IMR-90 (cell line): ENCODE measurements around the gene CSTB. TPM values are rescaled to one million over a fixed set of nuclear protein-coding genes. Genes with fewer than 3 reads are reported as not detected.
A peak's percentile ranks its signal among the peaks of the same experiment; 100 is the strongest.

Source experiments
- ATAC-seq: fragments of 200-7000 bp; cut with Tn5 transposase; 2 replicates; pipeline ENCODE4 v1.9.1; 2020; ENCODE audit warnings: low read depth, mild to moderate bottlenecking, moderate library complexity
- BruUV-seq: library from RNA; stranded (reverse); fragments of 400-500 nt; replicated peaks from 2 replicates; lab custom pipeline; 2021; lab: Mats Ljungman, UMichigan
- CTCF ChIA-PET: fragments of 300-600 bp; formaldehyde crosslinking; extraction: SDS; loops from one replicate; lab custom pipeline; 2021; ENCODE audit warnings: antibody characterized with exemption; lab: Yijun Ruan, JAX
- POLR2A ChIA-PET: fragments of 300-600 bp; sonication (Branson Sonifier 250); formaldehyde crosslinking; loops from one replicate; lab custom pipeline; 2022; ENCODE audit warnings: antibody characterized with exemption; ENCODE audit not compliant: unreplicated experiment; lab: Charles Lee
- DNase-seq: peaks from one replicate; pipeline ENCODE4 v3.0.0; 2013
- H2AFZ ChIP-seq: replicated peaks from 2 replicates; pipeline ENCODE3; 2013; ENCODE audit warnings: low read length, mild to moderate bottlenecking; ENCODE audit not compliant: poor library complexity
- H2AK5ac ChIP-seq: 2 replicates; pipeline ENCODE4 v1.6.1; 2013; ENCODE audit warnings: low read depth, low read length, inconsistent platforms
- H2AK9ac ChIP-seq: replicated peaks from 2 replicates; pipeline ENCODE3; 2013; ENCODE audit warnings: mild to moderate bottlenecking, low read depth, low read length, moderate library complexity; ENCODE audit not compliant: poor library complexity
- H2BK120ac ChIP-seq: 2 replicates; pipeline ENCODE4 v1.6.1; 2013; ENCODE audit warnings: low read depth, low read length, inconsistent platforms
- H2BK15ac ChIP-seq: 3 replicates; pipeline ENCODE4 v1.6.1; 2013; ENCODE audit warnings: low read depth, low read length, inconsistent platforms
- H2BK20ac ChIP-seq: 2 replicates; pipeline ENCODE4 v1.6.1; 2013; ENCODE audit warnings: low read depth, mild to moderate bottlenecking, inconsistent platforms, low read length, moderate library complexity
- H2BK5ac ChIP-seq: 2 replicates; pipeline ENCODE4 v1.6.1; 2013; ENCODE audit warnings: mild to moderate bottlenecking, low read depth, low read length, inconsistent platforms; ENCODE audit not compliant: poor library complexity, severe bottlenecking
- H3K14ac ChIP-seq: replicated peaks from 2 replicates; pipeline ENCODE4 v1.6.1; 2013; ENCODE audit warnings: low read depth, low read length, inconsistent platforms
- H3K18ac ChIP-seq: 2 replicates; pipeline ENCODE4 v1.6.1; 2013; ENCODE audit warnings: low read depth, low read length, control low read depth
- H3K23ac ChIP-seq: 2 replicates; pipeline ENCODE4 v1.6.1; 2013; ENCODE audit warnings: low read depth, low read length, inconsistent platforms
- H3K27ac ChIP-seq: 2 replicates; pipeline ENCODE4 v1.5.1; 2013; ENCODE audit warnings: mild to moderate bottlenecking, control low read depth, low read length; ENCODE audit not compliant: insufficient read depth
- H3K27me3 ChIP-seq: 2 replicates; pipeline ENCODE4 v1.6.1; 2013; ENCODE audit warnings: low read length; ENCODE audit not compliant: control insufficient read depth, insufficient read depth
- H3K36me3 ChIP-seq: 2 replicates; pipeline ENCODE4 v1.6.1; 2013; ENCODE audit warnings: low read length, mixed read lengths; ENCODE audit not compliant: control insufficient read depth, insufficient read depth
- H3K4ac ChIP-seq: 2 replicates; pipeline ENCODE4 v1.6.1; 2013; ENCODE audit warnings: low read depth, low read length, inconsistent platforms
- H3K4me1 ChIP-seq: 2 replicates; pipeline ENCODE4 v1.6.1; 2013; ENCODE audit warnings: low read length, mixed read lengths; ENCODE audit not compliant: control insufficient read depth, insufficient read depth
- H3K4me2 ChIP-seq: 2 replicates; pipeline ENCODE4 v1.6.1; 2013; ENCODE audit warnings: low read depth, mild to moderate bottlenecking, control low read depth, low read length, moderate library complexity
- H3K4me3 ChIP-seq: 2 replicates; pipeline ENCODE4 v1.5.1; 2013; ENCODE audit warnings: low read depth, mild to moderate bottlenecking, control low read depth, low read length, moderate library complexity; ENCODE audit not compliant: insufficient read depth
- H3K56ac ChIP-seq: 2 replicates; pipeline ENCODE4 v1.6.1; 2013; ENCODE audit warnings: low read length, inconsistent platforms; ENCODE audit not compliant: insufficient read depth; ENCODE audit errors: extremely low read depth
- H3K79me1 ChIP-seq, 2 experiments: 2 replicates each; pipeline ENCODE4 v1.6.1; 2013; ENCODE audit warnings: low read length in 2 of 2, inconsistent platforms in 1 of 2, low read depth in 1 of 2
- H3K9ac ChIP-seq: 2 replicates; pipeline ENCODE4 v1.6.1; 2013; ENCODE audit warnings: low read depth, low read length, control low read depth
- H3K9me1 ChIP-seq: 2 replicates; pipeline ENCODE4 v1.6.1; 2013; ENCODE audit warnings: low read length, inconsistent platforms; ENCODE audit not compliant: insufficient read depth
- H3K9me3 ChIP-seq: 2 replicates; pipeline ENCODE4 v1.6.1; 2013; ENCODE audit warnings: low read length; ENCODE audit not compliant: control insufficient read depth, insufficient read depth
- H4K20me1 ChIP-seq: 2 replicates; pipeline ENCODE4 v1.6.1; 2013; ENCODE audit warnings: low read length, inconsistent platforms; ENCODE audit not compliant: insufficient read depth
- H4K5ac ChIP-seq: 2 replicates; pipeline ENCODE4 v1.6.1; 2013; ENCODE audit warnings: mild to moderate bottlenecking, low read depth, low read length, control low read depth
- H4K8ac ChIP-seq, 2 experiments: 2 replicates each; pipeline ENCODE4 v1.6.1; 2013; ENCODE audit warnings: low read depth in 2 of 2, low read length in 2 of 2, control low read depth in 1 of 2, inconsistent platforms in 1 of 2
- H4K91ac ChIP-seq: 2 replicates; pipeline ENCODE4 v1.6.1; 2013; ENCODE audit warnings: low read depth, low read length, inconsistent platforms; ENCODE audit not compliant: insufficient read depth
- BHLHE40 ChIP-seq: fragments of 150-350 bp; IDR thresholded peaks from 2 replicates; pipeline ENCODE4 v1.6.1; 2016; ENCODE audit warnings: mild to moderate bottlenecking, low read depth, low read length
- CEBPB ChIP-seq: IDR thresholded peaks from 2 replicates; pipeline ENCODE4 v1.6.1; 2012; ENCODE audit warnings: low read depth, low read length, improper control_type of control experiment
- CHD1 ChIP-seq: IDR thresholded peaks from 2 replicates; pipeline ENCODE4 v1.6.1; 2012; ENCODE audit warnings: low read depth, low read length, improper control_type of control experiment
- FOS ChIP-seq: fragments of 150-350 bp; IDR thresholded peaks from 2 replicates; pipeline ENCODE4 v1.6.1; 2016; ENCODE audit warnings: low read depth, low read length
- MAFK ChIP-seq: IDR thresholded peaks from 2 replicates; pipeline ENCODE4 v1.6.1; 2012; ENCODE audit warnings: low read depth, low read length, improper control_type of control experiment
- MAZ ChIP-seq: IDR thresholded peaks from 2 replicates; pipeline ENCODE4 v1.6.1; 2012; ENCODE audit warnings: low read depth, mild to moderate bottlenecking, low read length, improper control_type of control experiment, moderate library complexity, borderline replicate concordance
- MXI1 ChIP-seq: IDR thresholded peaks from 2 replicates; pipeline ENCODE4 v1.6.1; 2012; ENCODE audit warnings: low read depth, mild to moderate bottlenecking, low read length, moderate library complexity, borderline replicate concordance
- NFE2L2 ChIP-seq: fragments of 150-350 bp; IDR thresholded peaks from 2 replicates; pipeline ENCODE4 v1.6.1; 2016; ENCODE audit warnings: low read depth, mild to moderate bottlenecking, low read length
- POLR2A ChIP-seq: IDR thresholded peaks from 2 replicates; pipeline ENCODE4 v1.6.1; 2012; ENCODE audit warnings: mild to moderate bottlenecking, low read depth, low read length
- RAD21 ChIP-seq: IDR thresholded peaks from 2 replicates; pipeline ENCODE4 v1.6.1; 2012; ENCODE audit warnings: low read length, improper control_type of control experiment
- RCOR1 ChIP-seq: IDR thresholded peaks from 2 replicates; pipeline ENCODE4 v1.6.1; 2012; ENCODE audit warnings: mild to moderate bottlenecking, low read length, improper control_type of control experiment; ENCODE audit not compliant: insufficient replicate concordance
- RFX5 ChIP-seq: IDR thresholded peaks from 2 replicates; pipeline ENCODE4 v1.8.0; 2012; ENCODE audit warnings: low read depth, mild to moderate bottlenecking, low read length, moderate library complexity
- SMC3 ChIP-seq: fragments of 150-350 bp; IDR thresholded peaks from 2 replicates; pipeline ENCODE4 v1.6.1; 2016; ENCODE audit warnings: low read depth, mild to moderate bottlenecking, antibody characterized with exemption, low read length, moderate library complexity
- WGBS, 2 experiments: methylation state at CpG; one replicate each; pipeline versions ENCODE4 v1.1.5 to v1.1.7; 2013; ENCODE audit warnings: missing lambda C conversion rate in 2 of 2; ENCODE audit not compliant: insufficient read length in 1 of 2; ENCODE audit errors: extremely low coverage in 2 of 2; 5-methylcytosine and 5-hydroxymethylcytosine counted together
- dilution Hi-C: fragments of 300-500 bp; cut with HindIII; formaldehyde crosslinking; loops from one replicate; pipeline ENCODE4 v1.14.3; 2018; ENCODE audit warnings: low sequenced_read_pairs; ENCODE audit not compliant: unreplicated experiment
- in situ Hi-C: fragments of 300-500 bp; cut with MboI; formaldehyde crosslinking; loops from 3 replicates; pipeline ENCODE4 v1.14.3; 2019; ENCODE audit warnings: low sequenced_read_pairs, inconsistent platforms, mixed read lengths
- intact Hi-C: fragments of 100-400 bp; cut with micrococcal nuclease; formaldehyde crosslinking; loops from 2 replicates; pipeline ENCODE4 v1.10.0; 2022
- polyA plus RNA-seq, 3 experiments: library from polyadenylated mRNA; depleted of rRNA; stranded (reverse); fragments of >200 nt; gene quantifications; 2 replicates each; pipeline ENCODE4 v1.2.3, GENCODE V29; 2012; ENCODE audit warnings: low replicate concordance in 1 of 3
- total RNA-seq: library from RNA; depleted of rRNA; stranded (reverse); fragments of >200 nt; gene quantifications from 2 replicates; pipeline ENCODE4 v1.2.3, GENCODE V29; 2012
- TF ChIP-seq, protein P1 (sequence below): conservative IDR thresholded peaks from 2 replicates; pipeline ENCODE4 v1.5.1; 2012; ENCODE audit warnings: mild to moderate bottlenecking, low read depth, low read length, improper control_type of control experiment
- TF ChIP-seq, protein P2 (sequence below): fragments of 150-350 bp; IDR thresholded peaks from 2 replicates; pipeline ENCODE4 v1.6.1; 2016; ENCODE audit warnings: low read depth, mild to moderate bottlenecking, low read length, moderate library complexity, borderline replicate concordance
- TF ChIP-seq, protein P3 (sequence below): fragments of 150-350 bp; IDR thresholded peaks from 2 replicates; pipeline ENCODE4 v1.6.1; 2017; ENCODE audit warnings: mild to moderate bottlenecking, antibody characterized with exemption, low read length, low read depth

The CSTB gene
- total and polyA plus RNA-seq, 2 of the 4 experiments (the other 2 are of a cell fraction) = 6.1 to 71.7 TPM

DNA sequence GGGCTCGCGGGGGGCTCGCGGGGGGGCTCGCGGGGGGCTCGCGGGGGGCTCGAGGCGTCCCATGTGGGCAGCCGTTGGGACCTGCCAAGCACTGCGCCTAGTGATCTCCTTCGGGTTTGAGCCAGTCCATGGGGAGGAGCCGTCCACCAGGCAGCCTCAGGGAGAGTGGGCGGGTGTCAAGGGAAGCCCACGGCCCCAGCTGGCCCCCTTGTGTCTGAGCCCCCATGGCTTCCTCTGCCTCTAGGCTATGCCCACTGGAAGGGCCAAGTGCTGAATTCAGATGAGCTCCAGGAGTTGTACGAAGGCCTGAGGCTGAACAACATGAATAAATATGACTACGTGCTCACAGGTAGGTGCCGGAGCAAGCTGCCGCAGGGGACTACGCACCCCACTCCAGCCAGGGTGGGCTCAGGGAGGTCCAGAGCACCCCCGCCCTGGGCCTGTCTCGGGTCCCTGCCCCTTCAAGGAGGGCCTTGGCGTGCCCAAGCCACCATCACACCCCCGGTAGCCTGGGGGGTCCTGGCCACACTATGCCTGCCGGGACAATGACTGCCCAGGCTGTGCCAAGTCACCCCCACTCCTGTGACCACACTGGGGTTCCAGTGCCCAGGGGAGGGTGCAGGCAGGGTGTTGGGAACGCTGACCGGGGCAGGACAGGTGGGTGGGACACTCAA is 34.5 kb downstream of the CSTB start:
- H3K18ac ChIP-seq = no peak overlapping the region
- H3K23ac ChIP-seq = no peak overlapping the region
- no peak overlapping the region for H3K14ac ChIP-seq
- H3K4me3 ChIP-seq = no peak overlapping the region
- H3K4me2 ChIP-seq = no peak overlapping the region
- CTCF ChIA-PET = no interaction called here
- POLR2A ChIA-PET = no interaction called here
- H3K9ac ChIP-seq = no peak overlapping the region
- peaks cover 10% of the 10 kb centered on the region; the same call in 1 of the 2 replicates for H3K9me1 ChIP-seq
- ATAC-seq (no peak), DNase-seq (no peak)
- H2BK15ac ChIP-seq = no peak overlapping the region
- no peak overlapping the region for H4K8ac ChIP-seq
- no peak overlapping the region for H2AK9ac ChIP-seq
- TF ChIP-seq, protein P1, sequence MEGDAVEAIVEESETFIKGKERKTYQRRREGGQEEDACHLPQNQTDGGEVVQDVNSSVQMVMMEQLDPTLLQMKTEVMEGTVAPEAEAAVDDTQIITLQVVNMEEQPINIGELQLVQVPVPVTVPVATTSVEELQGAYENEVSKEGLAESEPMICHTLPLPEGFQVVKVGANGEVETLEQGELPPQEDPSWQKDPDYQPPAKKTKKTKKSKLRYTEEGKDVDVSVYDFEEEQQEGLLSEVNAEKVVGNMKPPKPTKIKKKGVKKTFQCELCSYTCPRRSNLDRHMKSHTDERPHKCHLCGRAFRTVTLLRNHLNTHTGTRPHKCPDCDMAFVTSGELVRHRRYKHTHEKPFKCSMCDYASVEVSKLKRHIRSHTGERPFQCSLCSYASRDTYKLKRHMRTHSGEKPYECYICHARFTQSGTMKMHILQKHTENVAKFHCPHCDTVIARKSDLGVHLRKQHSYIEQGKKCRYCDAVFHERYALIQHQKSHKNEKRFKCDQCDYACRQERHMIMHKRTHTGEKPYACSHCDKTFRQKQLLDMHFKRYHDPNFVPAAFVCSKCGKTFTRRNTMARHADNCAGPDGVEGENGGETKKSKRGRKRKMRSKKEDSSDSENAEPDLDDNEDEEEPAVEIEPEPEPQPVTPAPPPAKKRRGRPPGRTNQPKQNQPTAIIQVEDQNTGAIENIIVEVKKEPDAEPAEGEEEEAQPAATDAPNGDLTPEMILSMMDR = no peak
- TF ChIP-seq RCOR1 = no peak
- TF ChIP-seq, protein P2, sequence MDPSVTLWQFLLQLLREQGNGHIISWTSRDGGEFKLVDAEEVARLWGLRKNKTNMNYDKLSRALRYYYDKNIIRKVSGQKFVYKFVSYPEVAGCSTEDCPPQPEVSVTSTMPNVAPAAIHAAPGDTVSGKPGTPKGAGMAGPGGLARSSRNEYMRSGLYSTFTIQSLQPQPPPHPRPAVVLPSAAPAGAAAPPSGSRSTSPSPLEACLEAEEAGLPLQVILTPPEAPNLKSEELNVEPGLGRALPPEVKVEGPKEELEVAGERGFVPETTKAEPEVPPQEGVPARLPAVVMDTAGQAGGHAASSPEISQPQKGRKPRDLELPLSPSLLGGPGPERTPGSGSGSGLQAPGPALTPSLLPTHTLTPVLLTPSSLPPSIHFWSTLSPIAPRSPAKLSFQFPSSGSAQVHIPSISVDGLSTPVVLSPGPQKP = no peak
- TF ChIP-seq RFX5 = no peak
- no peak for TF ChIP-seq SMC3
- TF ChIP-seq RAD21 = no peak
- TF ChIP-seq MAZ = no peak
- TF ChIP-seq CEBPB = no peak
- TF ChIP-seq, protein P3, sequence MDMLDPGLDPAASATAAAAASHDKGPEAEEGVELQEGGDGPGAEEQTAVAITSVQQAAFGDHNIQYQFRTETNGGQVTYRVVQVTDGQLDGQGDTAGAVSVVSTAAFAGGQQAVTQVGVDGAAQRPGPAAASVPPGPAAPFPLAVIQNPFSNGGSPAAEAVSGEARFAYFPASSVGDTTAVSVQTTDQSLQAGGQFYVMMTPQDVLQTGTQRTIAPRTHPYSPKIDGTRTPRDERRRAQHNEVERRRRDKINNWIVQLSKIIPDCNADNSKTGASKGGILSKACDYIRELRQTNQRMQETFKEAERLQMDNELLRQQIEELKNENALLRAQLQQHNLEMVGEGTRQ = no peak
- TF ChIP-seq BHLHE40 = no peak
- no peak for TF ChIP-seq FOS
- TF ChIP-seq NFE2L2 = no peak
- TF ChIP-seq MAFK = no peak
- no peak for TF ChIP-seq POLR2A
- no peak for TF ChIP-seq CHD1
- TF ChIP-seq MXI1 = no peak
- H2BK5ac ChIP-seq = no peak overlapping the region
- H4K5ac ChIP-seq = no peak overlapping the region
- H4K20me1 ChIP-seq = peaks cover 41% of the 10 kb centered on the region
- no peak overlapping the region for H3K4ac ChIP-seq
- WGBS, 2 experiments = 100% methylated on average over 5 of the region's 28 CpGs; no CpG with 5 or more reads in 1 of the 2 experiments
- peaks cover 45% of the 10 kb centered on the region for H3K36me3 ChIP-seq
- peak overlapping the region; percentile 7 for H2AFZ ChIP-seq
- no peak overlapping the region for H3K27ac ChIP-seq
- no peak overlapping the region for H2AK5ac ChIP-seq
- peaks cover 18 to 63% of the 10 kb centered on the region in 2 experiments for H3K79me1 ChIP-seq
- intact Hi-C loops (no loop called here), dilution Hi-C loops (no loop called here), in situ Hi-C loops (no loop called here)
- no TSS peak for BruUV-seq
- no peak overlapping the region for H2BK120ac ChIP-seq
- H3K4me1 ChIP-seq = no peaks in the 10 kb centered on the region
- no peak overlapping the region for H4K91ac ChIP-seq
- no peaks in the 10 kb centered on the region for H3K27me3 ChIP-seq
- H3K56ac ChIP-seq = no peak overlapping the region
- H3K9me3 ChIP-seq = no peaks in the 10 kb centered on the region
- no peak overlapping the region for H2BK20ac ChIP-seq
